ENCODE measurements around the gene VCL. TPM values are rescaled to one million over a fixed set of nuclear protein-coding genes. Genes with fewer than 3 reads are reported as not detected.
"Not testable (repeated sequence)": the region's sequence is repeated elsewhere in the genome, so short reads cannot be mapped to it uniquely, and the experiment has no call there.

The VCL gene
- total RNA-seq, 2 experiments from 2014 or later: 27.8 to 29.2 TPM

DNA sequence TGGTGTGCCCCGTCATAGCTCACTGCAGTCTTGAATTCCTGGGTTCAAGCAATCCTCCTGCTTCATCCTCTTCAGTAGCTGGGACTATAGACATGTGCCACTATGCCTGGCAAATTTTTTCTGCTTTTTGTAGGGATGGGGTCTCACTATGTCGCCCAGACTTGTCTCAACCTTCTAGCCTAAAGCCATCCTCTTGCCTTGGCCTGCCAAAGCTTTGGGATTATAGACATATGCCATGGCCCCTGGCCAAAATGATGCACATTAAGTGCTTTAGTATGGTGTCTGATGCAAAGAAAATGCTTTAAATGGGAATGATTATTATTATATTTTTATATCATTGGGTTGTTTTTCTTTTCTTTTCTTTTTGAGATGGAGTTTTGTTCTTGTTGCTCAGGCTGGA lies 33.2 kb upstream of the VCL start:
- no peak for DNase-seq
- no peak overlapping the region for H3K4me3 Mint-ChIP-seq
- H3K4me1 Mint-ChIP-seq (ENCODE audit: low read depth): peaks cover 8% of the 10 kb centered on the region
- no peak overlapping the region for H3K27ac Mint-ChIP-seq
- no peaks in the 10 kb centered on the region for H3K9me3 Mint-ChIP-seq
- ChIA-PET CTCF (interaction anchor here (2.0 kb wide), 1 partner anchor 78 kb away, joined by 5 read pairs; no protein-coding TSS in a partner anchor), POLR2A (interaction anchor here (0.6 kb wide), 1 partner anchor 1218 kb away, joined by 3 read pairs; no protein-coding TSS in a partner anchor)
- H3K27me3 Mint-ChIP-seq: no peaks in the 10 kb centered on the region
- no peaks in the 10 kb centered on the region for H3K36me3 Mint-ChIP-seq
- intact Hi-C loops (cut with micrococcal nuclease): no loop called here

DNA sequence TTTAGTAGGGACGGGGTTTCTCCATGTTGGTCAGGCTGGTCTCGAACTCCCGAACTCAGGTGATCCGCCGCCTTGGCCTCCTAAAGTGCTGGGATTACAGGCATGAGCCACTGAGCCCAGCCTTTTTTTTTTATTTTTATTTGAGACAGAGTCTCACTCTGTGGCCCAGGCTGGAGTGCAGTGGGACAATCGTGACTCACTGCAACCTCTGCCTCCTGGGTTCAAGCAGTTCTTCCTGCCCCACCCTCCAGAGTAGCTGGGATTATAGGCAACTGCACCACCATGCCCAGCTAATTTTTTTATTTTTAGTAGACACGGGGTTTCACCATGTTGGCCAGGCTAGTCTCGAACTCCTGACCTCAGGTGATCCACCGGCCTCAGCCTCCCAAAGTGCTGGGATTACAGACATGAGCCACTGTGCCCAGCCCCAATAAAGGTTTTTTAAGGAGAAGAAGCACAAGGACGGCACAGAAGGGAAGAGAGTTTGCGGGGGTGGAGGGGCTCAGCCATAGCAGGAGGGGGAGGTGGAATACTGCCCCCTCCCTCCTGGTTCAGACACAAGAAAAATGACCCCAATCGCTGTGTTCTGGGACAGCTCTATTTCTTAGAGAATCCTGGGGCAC lies 32.5 kb upstream of the VCL start:
- H3K4me1 Mint-ChIP-seq (ENCODE audit: low read depth); DNase-seq; H3K27me3 Mint-ChIP-seq; H3K4me3 Mint-ChIP-seq; H3K27ac Mint-ChIP-seq; H3K36me3 Mint-ChIP-seq; intact Hi-C loops (cut with micrococcal nuclease); H3K9me3 Mint-ChIP-seq: not testable (repeated sequence)
- ChIA-PET POLR2A (interaction anchor here (0.6 kb wide), 1 partner anchor 1217 kb away, joined by 3 read pairs; no protein-coding TSS in a partner anchor), CTCF (interaction anchor here (1.6 to 2.0 kb wide), 3 partner anchors 9 to 79 kb away, joined by 4 to 5 read pairs (median 4); no protein-coding TSS in a partner anchor)

DNA sequence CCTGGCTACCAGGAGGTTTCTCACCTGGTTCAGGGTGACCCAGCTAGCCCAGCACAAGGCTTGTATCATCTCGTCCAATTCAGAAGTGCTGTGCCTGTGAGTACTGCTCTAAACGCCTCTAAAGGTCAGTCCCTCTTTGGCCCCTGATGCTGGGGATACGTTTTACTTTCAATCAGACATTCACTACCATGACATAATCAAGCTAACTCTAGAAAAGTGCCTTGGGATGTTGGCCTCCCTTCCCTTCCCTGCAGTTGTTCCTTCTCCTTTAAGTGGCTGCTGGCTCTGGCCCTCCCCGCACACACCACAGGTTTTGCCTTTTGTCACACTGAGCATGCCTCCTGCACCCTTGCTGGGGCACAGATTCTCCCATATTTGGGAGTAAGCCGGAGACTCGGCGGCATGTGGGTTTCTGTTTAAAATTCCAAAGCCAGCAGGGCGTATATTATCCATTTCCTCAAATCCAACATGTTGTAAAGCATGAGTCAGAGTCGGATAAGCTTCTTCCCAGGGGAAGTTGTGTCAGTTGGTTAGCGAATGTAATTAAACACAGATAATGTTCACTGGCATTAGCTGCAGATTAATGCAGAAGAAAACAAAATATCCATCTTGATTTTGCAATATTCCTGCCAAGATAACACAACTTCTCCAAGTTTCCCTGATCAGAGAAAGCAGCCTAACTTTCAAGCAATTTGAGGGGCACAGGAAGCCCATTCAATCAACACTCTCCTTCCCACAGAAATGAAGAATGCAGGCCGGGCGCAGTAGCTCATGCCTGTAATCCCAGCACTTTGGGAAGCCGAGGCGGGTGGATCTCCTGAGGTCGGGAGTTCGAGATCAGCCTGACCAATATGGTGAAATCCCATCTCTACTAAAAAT lies 31.8 kb upstream of the VCL start:
- Mint-ChIP-seq H3K4me1 (ENCODE audit: low read depth) (no peaks in the 10 kb centered on the region), H3K4me3 (no peak overlapping the region), H3K27me3 (no peaks in the 10 kb centered on the region), H3K27ac (no peak overlapping the region), H3K36me3 (no peaks in the 10 kb centered on the region), H3K9me3 (no peaks in the 10 kb centered on the region)
- intact Hi-C loops (cut with micrococcal nuclease): no loop called here
- ChIA-PET CTCF (interaction anchor here (1.6 kb wide), 2 partner anchors 10 to 25 kb away, joined by 4 read pairs; no protein-coding TSS in a partner anchor), POLR2A (no interaction called here)
- no peak for DNase-seq

DNA sequence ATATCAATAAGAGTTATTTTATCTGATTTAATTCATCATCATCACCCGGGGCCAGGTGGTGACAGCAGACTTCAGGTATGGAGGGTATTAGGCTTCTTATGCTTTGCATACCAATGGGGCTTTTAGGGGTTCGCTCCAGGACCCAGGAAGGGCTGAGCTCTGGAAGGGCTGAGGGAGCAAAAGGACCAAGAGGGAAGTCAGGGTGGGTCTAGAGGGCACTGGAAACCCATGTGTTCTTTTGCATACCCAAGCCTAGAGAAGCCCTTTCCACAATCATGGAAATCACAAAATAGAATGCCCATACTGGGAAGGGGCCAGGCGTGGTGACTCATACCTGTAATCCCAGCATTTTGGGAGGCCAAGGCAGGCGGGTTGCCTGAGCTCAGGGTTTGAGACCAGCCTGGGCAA lies 30.9 kb upstream of the VCL start:
- H3K9me3 Mint-ChIP-seq: no peaks in the 10 kb centered on the region
- no peak for DNase-seq
- no peak overlapping the region for H3K27ac Mint-ChIP-seq
- intact Hi-C loops (cut with micrococcal nuclease): no loop called here
- ChIA-PET POLR2A (no interaction called here), CTCF (interaction anchor here (1.6 kb wide), 2 partner anchors 10 to 26 kb away, joined by 4 to 5 read pairs; no protein-coding TSS in a partner anchor)
- H3K27me3 Mint-ChIP-seq: no peaks in the 10 kb centered on the region
- no peaks in the 10 kb centered on the region for H3K36me3 Mint-ChIP-seq
- no peaks in the 10 kb centered on the region for H3K4me1 Mint-ChIP-seq (ENCODE audit: low read depth)
- no peak overlapping the region for H3K4me3 Mint-ChIP-seq

DNA sequence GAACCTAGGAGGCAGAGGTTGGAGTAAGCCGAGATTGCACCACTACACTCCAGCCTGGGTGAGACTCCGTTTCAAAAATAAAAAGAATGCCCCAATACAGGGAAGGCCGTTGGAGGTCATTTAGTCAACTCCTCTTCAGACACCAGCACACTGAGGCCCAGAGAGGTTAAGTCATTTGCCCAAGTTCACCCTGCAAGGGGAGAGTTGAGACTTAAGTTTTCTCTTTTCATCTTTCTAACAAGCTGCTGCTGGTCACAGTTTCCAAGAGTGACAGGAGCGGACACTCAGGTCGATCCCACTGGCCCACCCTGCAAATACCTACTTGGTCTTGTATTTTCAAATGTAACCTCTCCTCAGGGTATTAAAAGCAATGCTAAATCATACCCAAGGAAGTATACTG lies 30.4 kb upstream of the VCL start:
- no peak overlapping the region for H3K27ac Mint-ChIP-seq
- ChIA-PET POLR2A (no interaction called here), CTCF (interaction anchor here (1.6 kb wide), 1 partner anchor 11 kb away, joined by 5 read pairs; no protein-coding TSS in a partner anchor)
- no peaks in the 10 kb centered on the region for H3K36me3 Mint-ChIP-seq
- DNase-seq: no peak
- H3K27me3 Mint-ChIP-seq: no peaks in the 10 kb centered on the region
- no peak overlapping the region for H3K4me3 Mint-ChIP-seq
- H3K9me3 Mint-ChIP-seq: no peaks in the 10 kb centered on the region
- H3K4me1 Mint-ChIP-seq (ENCODE audit: low read depth): no peaks in the 10 kb centered on the region
- intact Hi-C loops (cut with micrococcal nuclease): no loop called here

DNA sequence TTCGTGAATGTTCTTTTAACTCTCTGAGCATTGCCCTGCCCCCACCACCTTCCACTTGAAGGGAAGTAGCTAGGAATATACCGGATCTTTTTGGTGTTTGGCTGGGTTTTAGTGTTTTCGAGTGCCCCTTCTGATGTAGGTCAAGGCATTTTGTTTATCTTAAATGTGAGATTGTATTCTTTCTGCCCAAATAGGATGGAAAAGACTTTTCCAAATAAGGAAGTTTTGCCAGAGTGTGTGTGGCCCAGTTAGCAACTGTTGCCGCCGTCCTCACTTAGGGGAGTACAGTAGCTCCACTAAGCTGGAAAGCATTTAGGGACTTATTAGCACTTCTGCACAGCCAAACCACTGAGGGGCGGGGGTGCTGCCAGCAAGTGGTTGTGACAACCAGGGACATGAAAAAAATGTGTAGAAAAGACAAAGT lies 29.8 kb upstream of the VCL start:
- ChIA-PET POLR2A (no interaction called here), CTCF (interaction anchor here (1.6 kb wide), 1 partner anchor 11 kb away, joined by 5 read pairs; no protein-coding TSS in a partner anchor)
- Mint-ChIP-seq H3K4me1 (ENCODE audit: low read depth) (no peaks in the 10 kb centered on the region), H3K9me3 (no peaks in the 10 kb centered on the region), H3K27ac (no peak overlapping the region), H3K27me3 (no peaks in the 10 kb centered on the region), H3K4me3 (no peak overlapping the region), H3K36me3 (no peaks in the 10 kb centered on the region)
- intact Hi-C loops (cut with micrococcal nuclease): no loop called here
- no peak for DNase-seq

DNA sequence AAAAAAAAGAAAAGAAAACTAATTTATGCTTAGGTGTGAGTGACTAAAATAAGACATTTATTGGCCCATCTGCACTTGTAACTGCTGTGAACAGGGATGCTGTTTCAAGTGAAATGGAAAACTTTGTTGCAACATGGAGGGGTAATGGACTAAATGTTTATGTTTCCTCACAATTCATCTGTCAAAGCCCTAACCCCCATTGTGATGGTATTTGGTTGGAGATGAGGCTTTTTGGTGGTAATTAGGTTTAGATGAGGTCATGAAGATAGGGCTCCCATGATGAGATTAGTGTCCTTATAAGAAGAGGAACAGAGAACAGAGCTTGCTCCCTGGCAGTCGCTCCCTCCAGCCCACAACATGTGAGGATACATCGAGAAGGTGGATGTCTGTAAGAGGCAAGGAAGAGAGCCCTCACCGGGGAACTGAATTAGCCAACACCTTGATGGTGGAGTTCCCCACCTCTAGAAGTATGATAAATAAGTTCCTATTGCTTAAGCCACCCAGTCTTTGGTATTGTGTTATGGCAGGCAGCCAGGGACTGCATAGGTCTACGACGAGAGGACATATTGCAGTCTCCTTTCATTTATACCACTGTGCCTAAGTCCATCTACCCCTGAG lies 28.6 kb upstream of the VCL start:
- intact Hi-C loops (cut with micrococcal nuclease): no loop called here
- Mint-ChIP-seq H3K4me1 (ENCODE audit: low read depth) (peaks cover 8% of the 10 kb centered on the region), H3K9me3 (no peaks in the 10 kb centered on the region), H3K27ac (no peak overlapping the region), H3K27me3 (no peaks in the 10 kb centered on the region), H3K4me3 (no peak overlapping the region), H3K36me3 (no peaks in the 10 kb centered on the region)
- no peak for DNase-seq
- ChIA-PET CTCF (interaction anchor here (0.6 kb wide), 1 partner anchor 89 kb away, joined by 5 read pairs; no protein-coding TSS in a partner anchor), POLR2A (no interaction called here)

DNA sequence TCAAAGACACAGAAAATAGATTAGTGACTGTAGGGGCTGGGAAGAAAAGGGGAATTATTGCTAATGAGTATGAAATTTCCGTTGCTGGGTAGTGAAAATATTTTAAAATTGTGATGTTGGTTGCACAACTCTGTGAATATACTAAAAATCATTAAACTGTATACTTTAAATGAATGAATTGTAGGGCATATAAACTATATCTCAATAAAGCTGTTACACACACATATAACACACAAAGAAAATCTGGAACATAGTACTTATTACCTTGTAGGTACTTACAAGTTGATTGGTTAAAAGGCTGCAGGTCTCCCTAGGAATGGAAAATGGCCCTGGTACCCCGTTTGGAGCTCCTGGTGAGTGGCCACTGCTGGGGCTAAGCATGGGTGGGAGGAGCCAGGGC lies 27.1 kb upstream of the VCL start:
- H3K9me3 Mint-ChIP-seq: peaks cover 6% of the 10 kb centered on the region
- ChIA-PET POLR2A (no interaction called here), CTCF (interaction anchor here (0.7 kb wide), 1 partner anchor 91 kb away, joined by 6 read pairs; no protein-coding TSS in a partner anchor)
- intact Hi-C loops (cut with micrococcal nuclease): no loop called here
- peaks cover 11% of the 10 kb centered on the region for H3K4me1 Mint-ChIP-seq (ENCODE audit: low read depth)
- H3K27ac Mint-ChIP-seq: no peak overlapping the region
- no peak overlapping the region for H3K4me3 Mint-ChIP-seq
- H3K36me3 Mint-ChIP-seq: no peaks in the 10 kb centered on the region
- DNase-seq: no peak
- H3K27me3 Mint-ChIP-seq: no peaks in the 10 kb centered on the region

DNA sequence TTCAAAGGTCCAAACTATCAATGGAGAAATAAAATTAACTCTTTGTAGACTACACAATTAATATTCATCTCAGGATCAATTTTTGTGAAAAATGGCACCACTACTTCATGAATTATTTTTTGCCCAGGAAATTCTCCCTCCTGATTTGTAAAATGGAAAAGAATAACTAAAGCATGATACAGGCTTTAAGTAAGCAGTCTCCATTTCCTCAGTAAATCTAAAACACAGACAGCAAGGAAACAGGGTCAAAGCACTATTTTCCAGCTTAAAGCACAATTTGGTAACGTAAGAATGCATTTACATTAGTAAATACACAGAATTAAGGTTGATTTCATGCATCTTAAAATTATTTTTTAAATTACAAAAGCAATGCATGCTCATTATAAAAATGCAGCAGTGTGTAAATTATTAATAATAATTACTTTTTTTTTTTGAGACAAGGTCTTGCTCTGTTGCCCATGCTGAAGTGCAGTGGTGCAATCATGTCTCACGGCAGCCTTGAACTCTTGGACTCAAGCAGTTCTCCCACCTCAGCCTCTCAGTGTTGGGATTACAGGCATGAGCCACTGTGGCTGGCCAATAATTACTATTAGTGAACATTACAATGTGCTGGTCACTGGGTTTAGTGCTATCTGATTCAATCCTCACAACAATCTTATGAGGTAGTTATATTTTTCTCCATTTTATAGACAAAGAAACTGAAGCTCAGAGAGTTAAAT lies 26.1 kb upstream of the VCL start:
- intact Hi-C loops (cut with micrococcal nuclease): no loop called here
- peaks cover 8% of the 10 kb centered on the region for H3K9me3 Mint-ChIP-seq
- H3K4me3 Mint-ChIP-seq: no peak overlapping the region
- peaks cover 11% of the 10 kb centered on the region for H3K4me1 Mint-ChIP-seq (ENCODE audit: low read depth)
- no peaks in the 10 kb centered on the region for H3K36me3 Mint-ChIP-seq
- H3K27ac Mint-ChIP-seq: no peak overlapping the region
- CTCF ChIA-PET: interaction anchor here (0.7 to 1.0 kb wide), 2 partner anchors 92 to 109 kb away, joined by 3 to 6 read pairs; no protein-coding TSS in a partner anchor
- DNase-seq: no peak
- H3K27me3 Mint-ChIP-seq: no peaks in the 10 kb centered on the region
- POLR2A ChIA-PET: no interaction called here

DNA sequence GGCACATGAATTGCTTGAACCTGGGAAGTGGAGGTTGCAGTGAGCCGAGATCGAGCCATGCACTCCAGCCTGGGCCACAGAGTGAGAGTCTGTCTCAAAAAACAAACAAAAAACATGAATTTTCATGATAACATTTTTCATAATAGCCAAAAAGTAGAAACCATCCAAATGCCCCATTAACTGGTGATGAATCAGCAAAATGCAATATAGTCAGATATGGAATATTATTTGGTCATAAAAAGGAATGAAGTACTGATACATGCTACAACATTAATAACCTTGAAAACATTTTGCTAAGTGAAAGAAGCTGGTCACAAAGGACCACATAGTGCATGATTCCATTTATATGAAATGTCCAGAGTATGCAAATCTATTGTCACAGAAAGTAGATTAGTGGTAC lies 24.5 kb upstream of the VCL start:
- no peak overlapping the region for H3K4me3 Mint-ChIP-seq
- H3K27me3 Mint-ChIP-seq: no peaks in the 10 kb centered on the region
- CTCF ChIA-PET: interaction anchor here (2.7 kb wide), 1 partner anchor 16 kb away, joined by 13 read pairs; no protein-coding TSS in a partner anchor
- no peak for DNase-seq
- peaks cover 8% of the 10 kb centered on the region for H3K9me3 Mint-ChIP-seq
- H3K36me3 Mint-ChIP-seq: no peaks in the 10 kb centered on the region
- H3K4me1 Mint-ChIP-seq (ENCODE audit: low read depth): peaks cover 11% of the 10 kb centered on the region
- POLR2A ChIA-PET: no interaction called here
- no peak overlapping the region for H3K27ac Mint-ChIP-seq
- intact Hi-C loops (cut with micrococcal nuclease): no loop called here

DNA sequence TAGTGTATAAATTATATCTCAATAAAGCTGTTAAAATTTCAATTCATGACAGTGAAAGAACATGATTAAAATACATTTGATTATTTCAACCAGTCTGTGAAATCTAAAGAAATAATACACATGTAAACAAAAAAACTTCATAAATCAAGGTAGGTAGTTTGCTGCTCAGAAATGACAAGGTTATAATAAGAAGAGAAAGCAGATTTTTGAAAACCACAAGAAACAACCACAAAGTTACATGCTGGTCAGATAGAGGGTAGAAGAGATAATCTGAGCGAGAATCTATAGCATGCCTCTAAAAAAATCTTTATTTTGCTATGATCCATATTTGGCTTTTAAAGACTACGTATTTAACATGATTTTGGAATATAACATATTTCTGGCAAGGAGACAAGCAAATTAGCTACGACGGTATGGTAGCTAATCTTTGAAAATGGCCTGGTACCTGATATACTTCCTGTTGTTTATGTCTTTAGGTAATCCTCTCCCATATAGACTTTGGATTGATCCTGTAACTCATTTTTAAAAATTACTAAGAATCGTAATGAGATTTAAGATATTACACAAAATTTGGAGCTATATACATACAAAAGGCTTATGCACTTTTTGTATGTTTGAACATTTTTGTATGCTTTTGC lies 23.5 kb upstream of the VCL start:
- DNase-seq: no peak
- ChIA-PET CTCF (interaction anchor here (1.5 to 2.7 kb wide), 3 partner anchors 15 to 34 kb away, joined by 3 to 13 read pairs (median 6); no protein-coding TSS in a partner anchor), POLR2A (interaction anchor here (0.7 to 0.9 kb wide), 2 partner anchors 102 to 129 kb away, joined by 3 to 5 read pairs; no protein-coding TSS in a partner anchor)
- Mint-ChIP-seq H3K9me3 (peaks cover 8% of the 10 kb centered on the region), H3K27me3 (no peaks in the 10 kb centered on the region), H3K4me3 (peak overlapping the region; percentile 9), H3K4me1 (ENCODE audit: low read depth) (peaks cover 11% of the 10 kb centered on the region), H3K27ac (no peak overlapping the region), H3K36me3 (no peaks in the 10 kb centered on the region)
- intact Hi-C loops (cut with micrococcal nuclease): no loop called here
